Measurements from ENCODE around the gene SAP30L.
A peak's percentile ranks its signal among the peaks of the same experiment; 100 is the strongest.

Gene SAP30L

GRCh38 chr5:154461531-154461930 is 15.7 kb downstream of the SAP30L start:
- DNase-seq (ENCODE audit: low read depth in 1 of 2, low spot score in 1 of 2): no peak

- DNase-seq (ENCODE audit: low read depth in 1 of 2, low spot score in 1 of 2): no peak
Observed at GRCh38 chr5:154464438-154464837, 18.6 kb downstream of the SAP30L start.

GRCh38 chr5:154465169-154465568 is 19.4 kb downstream of the SAP30L start:
- DNase-seq (ENCODE audit: low read depth in 1 of 2, low spot score in 1 of 2): no peak

GRCh38 chr5:154466147-154466546 is 20.4 kb downstream of the SAP30L start:
- no peak for DNase-seq (ENCODE audit: low read depth in 1 of 2, low spot score in 1 of 2)

GRCh38 chr5:154466671-154467070 is 20.9 kb downstream of the SAP30L start:
- DNase-seq (ENCODE audit: low read depth in 1 of 2, low spot score in 1 of 2): no peak

GRCh38 chr5:154467655-154468354 is 22.0 kb downstream of the SAP30L start:
- DNase-seq (ENCODE audit: low read depth in 1 of 2, low spot score in 1 of 2): peak; percentile 51 to 74

GRCh38 chr5:154470137-154470536 is 24.3 kb downstream of the SAP30L start:
- DNase-seq (ENCODE audit: low read depth in 1 of 2, low spot score in 1 of 2): no peak

- DNase-seq (ENCODE audit: low read depth in 1 of 2, low spot score in 1 of 2): no peak
Observed at GRCh38 chr5:154470947-154471870, 25.4 kb downstream of the SAP30L start.

GRCh38 chr5:154472871-154473580 is 27.2 kb downstream of the SAP30L start:
- DNase-seq (ENCODE audit: low read depth in 1 of 2, low spot score in 1 of 2): no peak

GRCh38 chr5:154473581-154474283 is 27.9 kb downstream of the SAP30L start:
- DNase-seq (ENCODE audit: low read depth in 1 of 2, low spot score in 1 of 2): no peak

- no peak for DNase-seq (ENCODE audit: low read depth in 1 of 2, low spot score in 1 of 2)
Observed at GRCh38 chr5:154474396-154475334, 28.9 kb downstream of the SAP30L start.

- DNase-seq (ENCODE audit: low read depth in 1 of 2, low spot score in 1 of 2): no peak
Observed at GRCh38 chr5:154475591-154476353, 30.0 kb downstream of the SAP30L start.

GRCh38 chr5:154476354-154477205 is 30.8 kb downstream of the SAP30L start:
- DNase-seq (ENCODE audit: low read depth in 1 of 2, low spot score in 1 of 2): no peak

GRCh38 chr5:154477382-154478223 is 31.8 kb downstream of the SAP30L start:
- DNase-seq (ENCODE audit: low read depth in 1 of 2, low spot score in 1 of 2): no peak

GRCh38 chr5:154478224-154478565 is 32.4 kb downstream of the SAP30L start, which contains the start of gene HAND1:
Gene HAND1, minus strand, starts transcription at chr5:154478227. Its CDS starts 219 bp downstream, at chr5:154478008.
- no peak for DNase-seq (ENCODE audit: low read depth in 1 of 2, low spot score in 1 of 2)

GRCh38 chr5:154478752-154479159 is 33.0 kb downstream of the SAP30L start:
- DNase-seq (ENCODE audit: low read depth in 1 of 2, low spot score in 1 of 2): no peak

Measured in stimulated activated CD4-positive, alpha-beta T cell treated with anti-CD3 and anti-CD28 coated beads, Interleukin-15, amount 100 ng/mL, for 1 hour (primary cell).